Adipose tissue (tissue), 3 donors: Measurements from ENCODE around the gene KIF3B. TPM values are rescaled to one million over a fixed set of nuclear protein-coding genes. Genes with fewer than 3 reads are reported as not detected.
A peak's percentile ranks its signal among the peaks of the same experiment; 100 is the strongest.
"Not testable (repeated sequence)": the region's sequence is repeated elsewhere in the genome, so short reads cannot be mapped to it uniquely, and the experiment has no call there.

Source experiments
- H3K27ac ChIP-seq: one replicate; pipeline ENCODE4 v1.5.1; 2013; ENCODE audit warnings: low read depth, low read length
- WGBS, 3 donors: extraction: QIAGEN DNeasy Blood & Tissue Kit; methylation state at CpG; one replicate each; pipeline ENCODE4 v1.1.7; 2013; 5-methylcytosine and 5-hydroxymethylcytosine counted together
- polyA plus RNA-seq, 3 donors: library from polyadenylated mRNA; stranded (reverse); fragments of 200-250 nt; gene quantifications; one replicate each; pipeline ENCODE4 v1.2.3, GENCODE V29; 2013
- donor health status: healthy with polysubstance abuse.
- donor health status: Bipolar disorder and iron deficiency.
- donor health status: healthy.

KIF3B gene
- polyA plus RNA-seq, 3 donors, result 12.2 to 25.6 (median 15.4) TPM

DNA sequence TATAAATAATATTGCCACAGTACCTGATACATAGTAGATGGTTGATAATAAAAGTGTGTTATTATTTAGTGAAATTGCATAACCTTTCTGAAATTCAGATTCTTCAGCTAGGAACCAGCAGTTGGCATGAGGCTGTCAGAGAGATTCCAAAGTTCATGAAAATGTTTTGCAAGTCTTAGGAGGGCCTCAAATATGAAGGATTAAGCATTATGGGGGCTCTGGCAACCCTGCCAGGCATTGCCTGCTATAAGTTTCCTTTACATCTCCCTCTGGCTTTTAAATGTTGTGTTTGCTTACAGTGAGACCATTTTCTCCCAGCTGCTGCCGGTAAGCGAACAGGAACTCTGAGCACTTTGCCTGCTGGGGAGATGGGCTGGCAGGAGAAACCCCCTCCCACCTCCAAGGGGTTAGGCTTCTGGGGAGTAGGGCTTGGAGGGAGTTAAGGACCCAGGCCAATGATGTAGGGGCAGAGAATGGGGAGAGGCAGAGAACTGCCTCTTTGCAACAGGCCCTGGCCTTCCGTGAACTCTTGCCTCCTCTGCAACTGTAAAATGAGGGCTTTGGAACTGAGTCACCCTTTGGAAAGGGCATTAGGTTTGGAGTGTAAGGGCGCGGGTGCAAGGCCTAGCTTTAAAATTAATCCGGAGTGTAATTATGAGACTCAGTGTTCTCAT is 33.2 kb upstream of the KIF3B start:
- 87 to 94% (median 88%) methylated on average over 6 of the region's 6 CpGs for WGBS, 3 donors
- H3K27ac ChIP-seq, result no peak overlapping the region

DNA sequence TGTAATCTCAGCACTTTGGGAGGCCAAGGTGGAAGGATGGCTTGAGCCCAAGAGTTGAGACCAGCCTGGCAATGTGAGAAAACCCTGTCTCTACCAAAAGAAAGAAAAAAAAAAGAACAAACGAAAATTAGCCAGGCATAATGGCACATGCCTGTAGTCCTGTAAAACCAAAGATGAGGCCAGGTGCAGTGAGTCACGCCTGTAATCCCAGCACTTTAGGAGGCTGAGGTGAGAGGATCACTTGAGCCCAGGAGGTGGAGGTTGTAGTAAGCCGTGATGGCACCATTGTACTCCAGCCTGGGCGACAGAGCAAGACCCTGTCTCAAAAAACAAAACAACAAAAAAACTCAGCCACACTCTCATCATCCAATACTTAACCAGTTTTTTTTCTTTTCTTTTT is 32.5 kb upstream of the KIF3B start:
- no peak overlapping the region for H3K27ac ChIP-seq
- 84 to 94% (median 86%) methylated on average over 4 of the region's 4 CpGs for WGBS, 3 donors

- WGBS, 3 donors, result 88 to 93% (median 89%) methylated on average over 5 of the region's 5 CpGs
Observed at GRCh38 chr20:32246208-32246607, 31.2 kb upstream of the KIF3B start.

GRCh38 chr20:32248043-32248442 is 29.4 kb upstream of the KIF3B start:
- no peak overlapping the region for H3K27ac ChIP-seq
- 68 to 92% (median 72%) methylated on average over 5 of the region's 5 CpGs for WGBS, 3 donors

More at GRCh38 chr20:32246208-32246607, 31.2 kb upstream of the KIF3B start:
- not testable (repeated sequence) for H3K27ac ChIP-seq

GRCh38 chr20:32249030-32249738 is 28.3 kb upstream of the KIF3B start:
- no peak overlapping the region for H3K27ac ChIP-seq
- 66 to 91% (median 78%) methylated on average over 9 of the region's 9 CpGs for WGBS, 3 donors

DNA sequence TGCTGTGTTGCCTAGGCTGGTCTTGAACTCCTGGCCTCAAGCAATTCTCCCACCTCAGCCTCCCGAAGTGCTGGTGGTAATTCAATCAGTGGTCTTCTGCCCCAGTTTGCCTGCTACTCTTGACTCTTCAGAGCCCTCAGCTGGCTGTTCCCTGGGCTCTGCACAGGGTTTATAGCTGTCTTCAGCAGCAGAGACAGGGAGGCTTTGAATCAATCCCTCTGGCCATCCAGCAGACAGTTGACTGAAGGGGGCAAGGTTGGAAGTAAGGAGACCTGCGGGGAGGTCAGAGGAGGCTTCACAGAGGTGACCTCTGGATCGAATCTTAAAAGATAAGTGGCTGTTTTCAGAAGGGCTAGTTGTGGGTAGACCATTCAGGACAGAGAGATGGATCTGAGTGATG is 26.0 kb upstream of the KIF3B start:
- 63 to 72% (median 72%) methylated on average over 3 of the region's 3 CpGs for WGBS, 3 donors
- H3K27ac ChIP-seq, result no peak overlapping the region

DNA sequence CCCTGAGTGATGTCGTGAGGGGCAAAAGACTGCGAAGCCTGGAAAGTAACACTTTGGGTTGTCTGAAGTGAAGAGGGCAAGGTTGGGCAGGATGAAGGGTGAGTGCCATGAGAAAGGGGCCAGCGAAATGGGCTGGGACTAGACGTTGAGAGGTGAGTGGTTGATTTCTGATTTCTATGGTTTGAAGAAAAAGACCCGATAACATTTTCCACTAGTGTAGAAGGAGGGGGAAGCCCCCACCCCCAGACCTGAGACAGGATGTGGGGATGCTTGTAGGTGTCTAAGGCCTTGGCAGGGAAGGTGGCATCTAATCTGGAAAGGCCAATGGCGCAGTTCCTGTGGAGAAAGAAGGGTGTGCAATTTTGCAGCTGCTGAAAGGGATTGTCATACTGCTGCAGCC is 25.3 kb upstream of the KIF3B start:
- WGBS, 3 donors, result 89 to 91% (median 90%) methylated on average over 6 of the region's 6 CpGs

GRCh38 chr20:32260973-32261372 is 16.5 kb upstream of the KIF3B start:
- not testable (repeated sequence) for H3K27ac ChIP-seq
- 93 to 94% (median 93%) methylated on average over 10 of the region's 10 CpGs for WGBS, 3 donors

More for the DNA sequence above, 25.3 kb upstream of the KIF3B start:
- no peak overlapping the region for H3K27ac ChIP-seq

GRCh38 chr20:32261644-32262043 is 15.8 kb upstream of the KIF3B start:
- H3K27ac ChIP-seq, result no peak overlapping the region
- 67 to 86% (median 70%) methylated on average over 2 of the region's 2 CpGs for WGBS, 3 donors

DNA sequence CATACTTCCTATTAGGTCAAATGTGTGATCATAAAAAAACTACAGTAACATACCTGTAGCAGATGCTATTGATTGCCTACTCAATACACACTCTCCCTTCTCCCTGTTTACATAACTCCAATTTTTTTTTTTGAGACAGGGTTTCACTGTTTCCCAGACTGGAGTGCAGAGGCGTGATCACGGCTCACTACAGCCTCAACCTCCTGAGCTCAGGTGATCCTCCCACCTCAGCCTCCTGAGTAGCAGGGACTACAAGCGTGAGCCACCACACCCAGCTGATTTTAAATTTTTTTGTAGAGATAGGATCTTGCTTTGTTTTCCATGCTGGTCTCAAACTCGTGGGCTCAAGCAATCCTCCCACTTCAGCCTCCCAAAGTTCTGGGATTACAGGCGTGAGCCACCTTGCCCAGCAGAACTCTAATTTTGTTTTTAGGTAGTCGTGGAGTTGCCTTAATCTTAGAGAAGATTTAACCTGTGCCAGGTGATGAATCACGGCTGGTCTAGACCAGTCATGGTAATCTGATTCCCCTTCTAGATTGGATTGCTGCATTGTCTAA is 14.0 kb upstream of the KIF3B start:
- 66 to 82% (median 81%) methylated on average over 7 of the region's 7 CpGs for WGBS, 3 donors
- H3K27ac ChIP-seq, result no peak overlapping the region

- 63 to 78% (median 68%) methylated on average over 5 of the region's 5 CpGs for WGBS, 3 donors
- H3K27ac ChIP-seq, result no peak overlapping the region
Observed at GRCh38 chr20:32271620-32272019, 5.8 kb upstream of the KIF3B start.

GRCh38 chr20:32274359-32274758 is 3.1 kb upstream of the KIF3B start:
- 86 to 90% (median 88%) methylated on average over 3 of the region's 3 CpGs for WGBS, 3 donors
- no peak overlapping the region for H3K27ac ChIP-seq

DNA sequence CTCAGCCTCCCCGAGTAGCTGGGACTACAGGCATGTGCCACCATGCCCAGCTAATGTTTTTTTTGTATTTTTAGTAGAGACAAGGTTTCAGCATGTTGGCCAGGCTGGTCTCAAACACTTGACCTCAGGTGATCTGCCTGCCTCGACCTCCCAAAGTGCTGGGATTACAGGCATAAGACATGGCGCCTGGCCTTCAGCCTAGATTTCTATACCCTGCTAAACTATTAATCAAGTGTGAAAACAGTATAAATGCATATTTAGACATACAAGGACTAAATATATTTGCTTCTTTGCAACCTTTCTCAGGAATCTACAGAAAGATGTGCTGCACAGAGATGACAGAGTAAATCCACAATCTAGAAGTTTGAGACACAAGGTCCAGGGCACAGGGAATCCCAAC is 2.3 kb upstream of the KIF3B start:
- not testable (repeated sequence) for H3K27ac ChIP-seq
- 87 to 93% (median 90%) methylated on average over 3 of the region's 3 CpGs for WGBS, 3 donors

- H3K27ac ChIP-seq, result no peak overlapping the region
- 29 to 49% (median 40%) methylated on average over 4 of the region's 4 CpGs for WGBS, 3 donors
Observed at GRCh38 chr20:32278199-32278643, 770 bp downstream of the KIF3B start.

- no peak overlapping the region for H3K27ac ChIP-seq
- WGBS, 3 donors, result 84 to 95% (median 92%) methylated on average over 4 of the region's 4 CpGs
Observed at GRCh38 chr20:32281711-32282110, 4.3 kb downstream of the KIF3B start.

DNA sequence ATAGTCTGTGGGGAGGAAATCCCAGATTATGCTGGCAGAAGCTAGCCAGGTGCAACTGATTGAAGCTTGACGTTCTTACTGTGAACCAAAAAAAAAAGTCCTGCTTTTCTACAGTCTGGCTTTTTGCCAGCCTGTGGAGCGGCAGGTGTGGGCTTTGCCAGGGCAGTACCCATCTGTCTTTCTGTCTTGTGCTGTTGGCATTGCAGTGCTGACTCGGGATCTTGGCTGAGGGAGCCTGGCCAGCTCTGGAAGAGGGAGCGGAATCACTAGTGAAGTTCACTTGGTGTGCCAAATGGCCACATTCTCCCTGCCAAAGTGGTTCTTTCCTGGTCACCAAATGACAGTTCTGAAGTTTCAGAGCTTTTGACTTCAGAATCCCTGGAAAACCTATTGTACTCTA is 5.0 kb downstream of the KIF3B start:
- 16 to 51% (median 47%) methylated on average over 4 of the region's 4 CpGs for WGBS, 3 donors
- H3K27ac ChIP-seq, result no peak overlapping the region

DNA sequence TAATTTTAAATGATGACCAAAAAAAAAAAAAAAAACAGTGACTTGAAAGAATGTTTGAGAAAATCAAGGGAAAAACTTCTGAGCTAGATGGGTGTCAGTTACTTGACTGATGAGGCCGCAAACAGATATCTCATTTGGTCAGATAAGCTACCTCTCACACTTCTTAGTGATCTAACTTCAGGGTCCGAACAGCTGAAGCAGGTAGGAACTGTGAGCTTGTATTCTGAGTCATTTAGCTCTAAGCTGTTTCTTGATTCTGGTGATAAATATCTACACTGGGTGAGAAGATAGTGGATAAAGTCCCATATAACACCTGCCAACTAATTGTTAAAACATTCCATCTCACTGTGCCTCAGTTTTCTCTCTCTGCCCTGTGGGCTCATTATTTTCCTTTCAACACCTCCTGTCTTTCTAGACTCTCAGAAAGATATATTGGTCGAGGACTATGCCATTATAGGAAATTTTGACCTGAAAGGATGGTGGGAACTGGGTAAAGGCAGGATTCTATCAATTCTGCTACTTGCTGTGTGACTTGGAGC is 7.7 kb downstream of the KIF3B start:
- WGBS, 3 donors, result 63 to 84% (median 69%) methylated on average over 3 of the region's 3 CpGs
- peak overlapping the region; percentile 6 for H3K27ac ChIP-seq

DNA sequence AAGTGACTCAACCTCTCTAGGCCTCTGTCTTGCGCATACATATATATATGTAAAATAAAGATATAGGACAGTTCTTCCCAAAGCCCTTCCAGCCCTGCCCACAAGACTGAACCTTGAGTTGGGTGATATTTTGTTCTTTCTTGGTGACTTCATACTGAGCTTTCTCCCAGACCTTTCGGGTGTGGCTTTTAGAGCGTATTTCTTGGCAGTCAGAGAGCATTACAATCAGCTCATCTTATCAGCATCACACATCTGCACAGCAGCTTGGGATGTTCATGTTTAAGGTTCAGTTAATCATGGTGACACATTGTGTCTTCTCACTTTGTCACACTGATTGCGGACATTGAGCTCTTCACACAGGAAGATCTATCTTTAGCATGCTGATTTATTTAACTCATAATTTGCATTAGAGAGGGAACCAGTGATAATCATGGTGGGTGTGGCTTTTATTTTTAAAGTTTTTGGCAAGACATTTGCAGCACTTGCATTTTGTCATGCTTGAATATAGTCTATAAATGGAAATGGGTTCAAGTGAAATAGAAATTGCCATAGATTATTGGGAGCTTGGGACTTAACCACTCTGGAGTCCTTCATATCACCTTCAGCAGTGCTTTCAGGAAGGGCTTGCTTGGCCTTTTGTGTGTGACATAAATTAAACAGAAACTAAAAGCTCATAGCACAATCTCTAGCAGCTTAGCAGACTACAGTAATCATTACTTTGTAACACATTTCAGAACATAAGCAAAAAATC is 8.3 kb downstream of the KIF3B start:
- peak overlapping the region; percentile 6 for H3K27ac ChIP-seq
- 39 to 49% (median 45%) methylated on average over 4 of the region's 4 CpGs for WGBS, 3 donors

DNA sequence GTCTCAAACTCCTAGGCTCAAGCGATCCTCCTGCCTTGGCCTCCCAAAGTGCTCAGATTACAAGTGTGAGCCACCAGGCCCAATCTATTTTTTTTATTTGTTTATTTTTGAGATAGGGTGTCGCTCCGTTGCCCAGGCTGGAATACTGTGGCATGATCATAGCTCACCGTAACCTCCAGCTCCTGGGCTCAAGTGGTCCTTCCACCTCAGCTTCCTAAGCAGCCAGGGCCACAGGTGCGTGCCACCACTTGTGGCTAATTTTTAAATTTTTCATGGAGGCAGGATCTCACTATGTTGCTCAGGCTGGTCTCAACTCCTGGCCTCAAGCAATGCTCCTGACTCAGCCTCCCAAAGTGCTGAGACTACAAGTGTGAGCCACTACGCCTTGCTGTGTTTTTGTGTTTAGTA is 9.8 kb downstream of the KIF3B start:
- whole genome bisulfite sequencing, 3 donors, result 83 to 97% (median 97%) methylated on average over 6 of the region's 6 CpGs
- no peak overlapping the region for H3K27ac ChIP-seq
